OCI-LY3 (cell line): ENCODE results near the gene EXTL1.

Source experiments
- CTCF ChIP-seq: fragments of 200-600, 300-600 bp; sonication (generic); IDR thresholded peaks from 2 replicates; pipeline ENCODE4 v1.5.1; 2014; ENCODE audit warnings: antibody characterized with exemption, low read length, low read depth
- EZH2phosphoT487 ChIP-seq: fragments of 200-600 bp; shearing (Covaris generic); IDR thresholded peaks from 2 replicates; pipeline ENCODE4 v1.6.1; 2018; ENCODE audit warnings: antibody characterized with exemption, mixed run types, low read depth

- TF ChIP-seq CTCF = no peak
- TF ChIP-seq EZH2phosphoT487 = no peak
Observed at GRCh38 chr1:26028490-26028980, 7.0 kb downstream of the EXTL1 start.
